Type B pancreatic cell (in vitro differentiated cells): ENCODE measurements around the gene TMED10. TPM values are rescaled to one million over a fixed set of nuclear protein-coding genes. Genes with fewer than 3 reads are reported as not detected.

Source experiments
- DNase-seq: peaks from one replicate; pipeline ENCODE4 v3.0.0; 2021; ENCODE audit warnings: mixed read lengths; ENCODE audit not compliant: unreplicated experiment; ENCODE audit errors: extremely low spot score
- H3K27ac Mint-ChIP-seq: 2 replicates; pipeline ENCODE4 v1.8.0; 2021; ENCODE audit warnings: mild to moderate bottlenecking, mixed read lengths
- H3K27me3 Mint-ChIP-seq: 2 replicates; pipeline ENCODE4 v1.8.0; 2021; ENCODE audit warnings: mixed read lengths
- H3K36me3 Mint-ChIP-seq: 2 replicates; pipeline ENCODE4 v1.8.0; 2021; ENCODE audit warnings: mixed read lengths
- H3K4me1 Mint-ChIP-seq: one replicate; pipeline ENCODE4 v1.8.0; 2021; ENCODE audit warnings: mixed read lengths; ENCODE audit not compliant: unreplicated experiment
- H3K4me3 Mint-ChIP-seq: 2 replicates; pipeline ENCODE4 v1.8.0; 2021; ENCODE audit warnings: mild to moderate bottlenecking, mixed read lengths
- H3K9me3 Mint-ChIP-seq: 2 replicates; pipeline ENCODE4 v1.8.0; 2021; ENCODE audit warnings: mixed read lengths
- CTCF ChIP-seq: fragments of 200-600 bp; sonication (generic); conservative IDR thresholded peaks from 2 replicates; pipeline ENCODE4 v1.5.0; 2021; ENCODE audit warnings: antibody characterized with exemption, mild to moderate bottlenecking
- total RNA-seq: library from RNA; stranded (reverse); gene quantifications from 2 replicates; pipeline ENCODE4 v1.2.1, GENCODE V29; 2021; ENCODE audit warnings: low replicate concordance

Gene TMED10
- total RNA-seq, 1 donor from 2014 or later: 273 TPM

GRCh38 chr14:75101491-75101890 is 74.9 kb downstream of the TMED10 start:
- H3K4me1 Mint-ChIP-seq: no peaks in the 10 kb centered on the region
- no peaks in the 10 kb centered on the region for H3K9me3 Mint-ChIP-seq
- H3K27me3 Mint-ChIP-seq: no peaks in the 10 kb centered on the region
- no peak overlapping the region for H3K4me3 Mint-ChIP-seq
- H3K27ac Mint-ChIP-seq: no peak overlapping the region
- TF ChIP-seq CTCF: no peak
- no peak for DNase-seq
- H3K36me3 Mint-ChIP-seq: peaks cover 52% of the 10 kb centered on the region

GRCh38 chr14:75098682-75099081 is 77.7 kb downstream of the TMED10 start:
- no peak for DNase-seq
- Mint-ChIP-seq H3K9me3 (no peaks in the 10 kb centered on the region), H3K4me1 (no peaks in the 10 kb centered on the region), H3K27ac (no peak overlapping the region), H3K27me3 (no peaks in the 10 kb centered on the region), H3K4me3 (no peak overlapping the region), H3K36me3 (peaks cover 47% of the 10 kb centered on the region)
- TF ChIP-seq CTCF: no peak

GRCh38 chr14:75098212-75098611 is 78.2 kb downstream of the TMED10 start:
- no peak for DNase-seq
- Mint-ChIP-seq H3K36me3 (peaks cover 43% of the 10 kb centered on the region), H3K27me3 (no peaks in the 10 kb centered on the region)

GRCh38 chr14:75096959-75097358 is 79.5 kb downstream of the TMED10 start:
- H3K4me3 Mint-ChIP-seq: no peak overlapping the region
- H3K27ac Mint-ChIP-seq: no peak overlapping the region
- TF ChIP-seq CTCF: no peak
- no peaks in the 10 kb centered on the region for H3K9me3 Mint-ChIP-seq
- H3K4me1 Mint-ChIP-seq: no peaks in the 10 kb centered on the region
- H3K27me3 Mint-ChIP-seq: no peaks in the 10 kb centered on the region
- H3K36me3 Mint-ChIP-seq: peaks cover 43% of the 10 kb centered on the region
- no peak for DNase-seq

More at GRCh38 chr14:75098212-75098611, 78.2 kb downstream of the TMED10 start:
- TF ChIP-seq CTCF: no peak
- Mint-ChIP-seq H3K9me3 (no peaks in the 10 kb centered on the region), H3K4me3 (no peak overlapping the region), H3K27ac (no peak overlapping the region), H3K4me1 (no peaks in the 10 kb centered on the region)

- no peak for DNase-seq
- no peak overlapping the region for H3K27ac Mint-ChIP-seq
- peaks cover 38% of the 10 kb centered on the region for H3K36me3 Mint-ChIP-seq
- H3K9me3 Mint-ChIP-seq: no peaks in the 10 kb centered on the region
- no peak overlapping the region for H3K4me3 Mint-ChIP-seq
- no peaks in the 10 kb centered on the region for H3K27me3 Mint-ChIP-seq
- H3K4me1 Mint-ChIP-seq: no peaks in the 10 kb centered on the region
- no peak for TF ChIP-seq CTCF
These were observed 80.7 kb downstream of the TMED10 start for GRCh38 chr14:75095690-75096089.

GRCh38 chr14:75094896-75095295 is 81.5 kb downstream of the TMED10 start:
- peaks cover 34% of the 10 kb centered on the region for H3K36me3 Mint-ChIP-seq
- H3K9me3 Mint-ChIP-seq: no peaks in the 10 kb centered on the region
- DNase-seq: no peak
- no peak overlapping the region for H3K4me3 Mint-ChIP-seq
- no peaks in the 10 kb centered on the region for H3K27me3 Mint-ChIP-seq
- TF ChIP-seq CTCF: no peak
- H3K27ac Mint-ChIP-seq: no peak overlapping the region
- no peaks in the 10 kb centered on the region for H3K4me1 Mint-ChIP-seq
